K562 (cell line): ENCODE measurements around the gene CHST1. TPM values are rescaled to one million over a fixed set of nuclear protein-coding genes. Genes with fewer than 3 reads are reported as not detected.
A peak's percentile ranks its signal among the peaks of the same experiment; 100 is the strongest.

ENCODE experiments used
- ATAC-seq: fragments of 200-7000 bp; cut with Tn5 transposase; 3 replicates; pipeline ENCODE4 v1.9.1; 2020; ENCODE audit warnings: moderate library complexity
- BruUV-seq: library from RNA; stranded (reverse); fragments of 400-500 nt; replicated peaks from 2 replicates; lab custom pipeline; 2021; lab: Mats Ljungman, UMichigan
- CTCF ChIA-PET: fragments of 300-600 bp; formaldehyde crosslinking; extraction: SDS; loops from one replicate; lab custom pipeline; 2021; ENCODE audit warnings: low intra/inter-chr PET ratio; lab: Yijun Ruan, JAX
- POLR2A ChIA-PET: fragments of 300-600, 350-650 bp; sonication (Branson Sonifier 250); formaldehyde crosslinking; extraction: SDS; loops from one replicate; lab custom pipeline; 2021; ENCODE audit warnings: antibody characterized with exemption, inconsistent platforms; lab: Yijun Ruan, JAX
- DNase-seq, 4 experiments: peaks; one replicate each; pipeline versions ENCODE4 v3.0.0 to v3.0.0-alpha.2; 2011 to 2018; ENCODE audit warnings: low spot score in 3 of 4, mixed read lengths in 3 of 4; ENCODE audit errors: extremely low read depth in 1 of 4
- FAIRE-seq: peaks from 2 replicates; lab custom pipeline; 2011; peaks lifted over from hg19 to GRCh38; lab: Jason Lieb, UNC
- H2AFZ ChIP-seq: 2 replicates; pipeline ENCODE4 v1.6.0; 2011; ENCODE audit warnings: low read depth, low read length, control low read depth, inconsistent platforms
- H3K27ac ChIP-seq: fragments of 200-600 bp; 3 replicates; pipeline ENCODE4 v1.8.0; 2011; ENCODE audit warnings: low read depth, mild to moderate bottlenecking, control low read depth, inconsistent platforms, low read length, moderate library complexity, mixed read lengths; ENCODE audit errors: extremely low read depth
- H3K27me3 ChIP-seq, 2 experiments: fragments of 300-600 bp in 1 of 2; 2 replicates in 1 of 2; 3 replicates in 1 of 2; pipeline versions ENCODE4 v1.6.0 to v1.8.0; 2011; ENCODE audit warnings: inconsistent platforms in 2 of 2, low read length in 2 of 2, mild to moderate bottlenecking in 1 of 2, mixed read lengths in 1 of 2, moderate library complexity in 1 of 2; ENCODE audit not compliant: control insufficient read depth in 2 of 2, insufficient read depth in 2 of 2
- H3K36me3 ChIP-seq: fragments of 300-600 bp; 3 replicates; pipeline ENCODE4 v1.8.0; 2011; ENCODE audit warnings: mild to moderate bottlenecking, low read length, inconsistent platforms; ENCODE audit not compliant: control insufficient read depth, insufficient read depth
- H3K4me1 ChIP-seq, 2 experiments: fragments of 200-600 bp in 1 of 2; replicated peaks in 1 of 2; 2 replicates in 1 of 2; 3 replicates in 1 of 2; pipeline versions ENCODE4 v1.5.1 to v1.8.0; 2011; ENCODE audit warnings: inconsistent platforms in 2 of 2, low read length in 2 of 2, mild to moderate bottlenecking in 1 of 2, mixed read lengths in 1 of 2, moderate library complexity in 1 of 2; ENCODE audit not compliant: control insufficient read depth in 2 of 2, insufficient read depth in 2 of 2
- H3K4me2 ChIP-seq: 2 replicates; pipeline ENCODE4 v1.6.1; 2011; ENCODE audit warnings: low read length, control low read depth, inconsistent platforms, mixed read lengths; ENCODE audit not compliant: insufficient read depth
- H3K4me3 ChIP-seq: fragments of 200-600 bp; sonication (generic), shearing (Covaris generic); 2 replicates; pipeline ENCODE4 v1.5.1; 2016; ENCODE audit warnings: control low read depth, inconsistent platforms
- H3K79me2 ChIP-seq: fragments of 200-600 bp; 3 replicates; pipeline ENCODE4 v1.8.0; 2011; ENCODE audit warnings: low read length, inconsistent platforms; ENCODE audit not compliant: control insufficient read depth, insufficient read depth
- H3K9ac ChIP-seq, 2 experiments: 2 replicates each; pipeline versions ENCODE4 v1.6.0 to v1.6.1; 2011; ENCODE audit warnings: low read depth in 2 of 2, low read length in 2 of 2, control low read depth in 1 of 2, inconsistent platforms in 1 of 2, mild to moderate bottlenecking in 1 of 2, mixed read lengths in 1 of 2; ENCODE audit not compliant: insufficient read depth in 1 of 2
- H3K9me1 ChIP-seq: one replicate; pipeline ENCODE4 v1.6.0; 2011; ENCODE audit warnings: inconsistent platforms, mild to moderate bottlenecking, low read length, moderate library complexity; ENCODE audit not compliant: control insufficient read depth, insufficient read depth
- H3K9me3 ChIP-seq: replicated peaks from 2 replicates; pipeline ENCODE4 v1.5.1; 2011; ENCODE audit warnings: low read depth, low read length, inconsistent platforms; ENCODE audit not compliant: control insufficient read depth, insufficient read depth
- H4K20me1 ChIP-seq: replicated peaks from 2 replicates; pipeline ENCODE4 v1.6.1; 2011; ENCODE audit warnings: low read length, inconsistent platforms, mixed read lengths; ENCODE audit not compliant: control insufficient read depth, insufficient read depth
- CHD2 ChIP-seq: IDR thresholded peaks from 2 replicates; pipeline ENCODE4 v1.6.1; 2011; ENCODE audit warnings: low read depth, low read length
- CXXC5 ChIP-seq: fragments of 250-450 bp; sonication (Bioruptor Pico); IDR thresholded peaks from 2 replicates; pipeline ENCODE4 v1.8.0; 2022; ENCODE audit warnings: inconsistent platforms, mild to moderate bottlenecking, moderate library complexity
- FOS ChIP-seq: IDR thresholded peaks from 3 replicates; pipeline ENCODE4 v1.6.1; 2011; ENCODE audit not compliant: insufficient read length; ENCODE audit errors: extremely low read depth
- KAT8 ChIP-seq: fragments of 450-650 bp; IDR thresholded peaks from 2 replicates; pipeline ENCODE4 v1.6.1; 2016; ENCODE audit warnings: low read depth, mild to moderate bottlenecking
- MBD2 ChIP-seq: sonication (generic); IDR thresholded peaks from 2 replicates; pipeline ENCODE4 v1.6.1; 2016; ENCODE audit warnings: low read depth, borderline replicate concordance
- MTA1 ChIP-seq: fragments of 450-650 bp; IDR thresholded peaks from 2 replicates; pipeline ENCODE4 v1.6.1; 2017; ENCODE audit warnings: borderline replicate concordance
- NUFIP1 ChIP-seq: fragments of 450-650 bp; IDR thresholded peaks from 2 replicates; pipeline ENCODE4 v1.6.1; 2018; ENCODE audit not compliant: partially characterized antibody
- RAD51 ChIP-seq: fragments of 450-650 bp; IDR thresholded peaks from 2 replicates; pipeline ENCODE4 v1.7.1; 2016; ENCODE audit warnings: low read depth, mild to moderate bottlenecking, borderline replicate concordance
- RBM25 ChIP-seq: fragments of 200-400 bp; formaldehyde crosslinking; IDR thresholded peaks from 2 replicates; pipeline ENCODE4 v1.6.1; 2018; ENCODE audit warnings: low read length, low read depth, moderate library complexity; ENCODE audit not compliant: severe bottlenecking
- SIX5 ChIP-seq, 2 experiments: IDR thresholded peaks; 2 replicates each; pipeline ENCODE4 v1.6.1; 2011; ENCODE audit warnings: low read length in 2 of 2, borderline replicate concordance in 1 of 2, low read depth in 1 of 2, mild to moderate bottlenecking in 1 of 2, moderate library complexity in 1 of 2; ENCODE audit not compliant: insufficient read depth in 1 of 2
- TRIM28 ChIP-seq: fragments of 450-650 bp; IDR thresholded peaks from 2 replicates; pipeline ENCODE4 v1.6.1; 2017
- USF1 ChIP-seq: sonication (generic); formaldehyde crosslinking; IDR thresholded peaks from 2 replicates; pipeline ENCODE4 v1.9.0; 2022; ENCODE audit warnings: mild to moderate bottlenecking, missing genetic modification reagents
- YY1 ChIP-seq, 3 experiments: IDR thresholded peaks; 2 replicates each; pipeline ENCODE4 v1.6.1; 2011; ENCODE audit warnings: low read length in 2 of 3, mild to moderate bottlenecking in 2 of 3, moderate library complexity in 2 of 3, borderline replicate concordance in 1 of 3, control low read depth in 1 of 3, low read depth in 1 of 3; ENCODE audit not compliant: insufficient read depth in 3 of 3, insufficient replicate concordance in 2 of 3, control insufficient read depth in 1 of 3, insufficient read length in 1 of 3; ENCODE audit errors: extremely low read depth in 1 of 3
- ZNF274 ChIP-seq: IDR thresholded peaks from 2 replicates; pipeline ENCODE4 v1.6.1; 2011; ENCODE audit warnings: low read depth, mild to moderate bottlenecking, low read length, moderate library complexity, borderline replicate concordance
- ZNF583 ChIP-seq: fragments of 250-450 bp; sonication (Bioruptor Pico); IDR thresholded peaks from 2 replicates; pipeline ENCODE4 v1.4.0; 2020
- WGBS: fragments of 100-300 bp; shearing (Covaris generic); methylation state at CpG from one replicate; pipeline ENCODE4 v1.1.6; 2016; ENCODE audit warnings: low coverage, mixed read lengths; ENCODE audit not compliant: insufficient coverage; ENCODE audit errors: missing lambda C conversion rate; 5-methylcytosine and 5-hydroxymethylcytosine counted together
- in situ Hi-C: fragments of 300-500 bp; cut with MboI; formaldehyde crosslinking; loops from 4 replicates; pipeline ENCODE4 v1.15.0; 2018; ENCODE audit warnings: inconsistent platforms, mixed read lengths
- intact Hi-C: fragments of 100-400 bp; cut with micrococcal nuclease; formaldehyde crosslinking; loops from 2 replicates; pipeline ENCODE4 v1.14.2; 2022
- polyA plus RNA-seq, 8 experiments: library from polyadenylated mRNA; depleted of rRNA in 4 of 8; stranded (reverse) in 5 of 8; unstranded in 3 of 8; fragments of >200 nt; fragmentation: Nextera tagmentation in 2 of 8; fragmentation: Illumina TruSeq in 1 of 8; extraction: Ambion mirVana in 2 of 8; extraction: Trizol in 1 of 8; gene quantifications; 2 replicates each; pipeline versions ENCODE4 v1.2.1 to v1.2.3, GENCODE V29; 2011 to 2014; ENCODE audit warnings: inconsistent platforms in 1 of 8, missing spikeins in 1 of 8
- total RNA-seq, 7 experiments: library from RNA; depleted of rRNA in 6 of 7; stranded (reverse); fragments of >200 nt in 6 of 7; fragmentation: Illumina TruSeq in 2 of 7; extraction: Trizol in 2 of 7; gene quantifications; 2 replicates each; pipeline versions ENCODE4 v1.2.1 to v1.2.3, GENCODE V29; 2011 to 2021; ENCODE audit warnings: low replicate concordance in 1 of 7
- TF ChIP-seq, protein P1 (sequence below): fragments of 250-450 bp; sonication (Bioruptor Pico); IDR thresholded peaks from 2 replicates; pipeline ENCODE4 v1.5.0; 2021
- TF ChIP-seq, protein P2 (sequence below): fragments of 450-650 bp; IDR thresholded peaks from 2 replicates; pipeline ENCODE4 v1.7.0; 2016; ENCODE audit warnings: borderline replicate concordance

CHST1 gene
- total and polyA plus RNA-seq, 9 of the 15 experiments (the other 6 are each of a cell fraction or from before 2014, with no cell fraction given): 0.04 to 0.32 (median 0.18) TPM; not detected in 4

- H3K9me3 ChIP-seq: no peaks in the 10 kb centered on the region
- H2AFZ ChIP-seq: peak overlapping the region; percentile 57; the same call in 1 of the 2 replicates
- H3K27me3 ChIP-seq: peaks cover 0 to 19% of the 10 kb centered on the region in 2 experiments; a peak in 1 of 5 replicates
- no peaks in the 10 kb centered on the region for H4K20me1 ChIP-seq
- H3K4me2 ChIP-seq: no peak overlapping the region
- FAIRE-seq: peak; percentile 89
- no peaks in the 10 kb centered on the region for H3K79me2 ChIP-seq
- peaks cover 0 to 16% of the 10 kb centered on the region in 2 experiments; a peak in 3 of 5 replicates for H3K4me1 ChIP-seq
- intact Hi-C loops: no loop called here
- ChIA-PET POLR2A (no interaction called here), CTCF (no interaction called here)
- no peak overlapping the region for H3K9ac ChIP-seq
- no TSS peak for BruUV-seq
- in situ Hi-C loops: no loop called here
- H3K36me3 ChIP-seq: no peaks in the 10 kb centered on the region
- no peak overlapping the region for H3K27ac ChIP-seq
- H3K4me3 ChIP-seq: no peak overlapping the region
- DNase-seq: peak in 2 of 4 experiments; percentile 29 to 59
- WGBS: 40% methylated on average over 1 of the region's 1 CpG
- peak; percentile 97 for ATAC-seq
- no peaks in the 10 kb centered on the region for H3K9me1 ChIP-seq
- TF ChIP-seq, protein P1, sequence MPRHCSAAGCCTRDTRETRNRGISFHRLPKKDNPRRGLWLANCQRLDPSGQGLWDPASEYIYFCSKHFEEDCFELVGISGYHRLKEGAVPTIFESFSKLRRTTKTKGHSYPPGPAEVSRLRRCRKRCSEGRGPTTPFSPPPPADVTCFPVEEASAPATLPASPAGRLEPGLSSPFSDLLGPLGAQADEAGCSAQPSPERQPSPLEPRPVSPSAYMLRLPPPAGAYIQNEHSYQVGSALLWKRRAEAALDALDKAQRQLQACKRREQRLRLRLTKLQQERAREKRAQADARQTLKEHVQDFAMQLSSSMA (CRISPR knock-in tag): no peak
- TF ChIP-seq, protein P2, sequence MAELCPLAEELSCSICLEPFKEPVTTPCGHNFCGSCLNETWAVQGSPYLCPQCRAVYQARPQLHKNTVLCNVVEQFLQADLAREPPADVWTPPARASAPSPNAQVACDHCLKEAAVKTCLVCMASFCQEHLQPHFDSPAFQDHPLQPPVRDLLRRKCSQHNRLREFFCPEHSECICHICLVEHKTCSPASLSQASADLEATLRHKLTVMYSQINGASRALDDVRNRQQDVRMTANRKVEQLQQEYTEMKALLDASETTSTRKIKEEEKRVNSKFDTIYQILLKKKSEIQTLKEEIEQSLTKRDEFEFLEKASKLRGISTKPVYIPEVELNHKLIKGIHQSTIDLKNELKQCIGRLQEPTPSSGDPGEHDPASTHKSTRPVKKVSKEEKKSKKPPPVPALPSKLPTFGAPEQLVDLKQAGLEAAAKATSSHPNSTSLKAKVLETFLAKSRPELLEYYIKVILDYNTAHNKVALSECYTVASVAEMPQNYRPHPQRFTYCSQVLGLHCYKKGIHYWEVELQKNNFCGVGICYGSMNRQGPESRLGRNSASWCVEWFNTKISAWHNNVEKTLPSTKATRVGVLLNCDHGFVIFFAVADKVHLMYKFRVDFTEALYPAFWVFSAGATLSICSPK: no peak
- TF ChIP-seq RBM25: peak; percentile 87
- no peak for TF ChIP-seq TRIM28
- no peak for TF ChIP-seq ZNF583 (CRISPR knock-in tag)
- peak; percentile 39; the same call in 1 of the 2 replicates for TF ChIP-seq MBD2
- peak; percentile 54 to 92 (median 79) for TF ChIP-seq YY1 (IDR thresholded peaks at IDR 0.05; ENCODE audit: borderline replicate concordance in 1 of 3, control insufficient read depth in 1 of 3, extremely low read depth in 1 of 3, insufficient read depth in 3 of 3, insufficient read length in 1 of 3, insufficient replicate concordance in 2 of 3, low read depth in 1 of 3, low read length in 2 of 3)
- peak; percentile 73 to 81 for TF ChIP-seq SIX5 (IDR thresholded peaks at IDR 0.05; ENCODE audit: borderline replicate concordance in 1 of 2, insufficient read depth in 1 of 2, low read depth in 1 of 2, low read length in 2 of 2)
- TF ChIP-seq USF1 (CRISPR knock-in tag): peak; percentile 96
- no peak for TF ChIP-seq KAT8
- TF ChIP-seq NUFIP1: no peak
- no peak for TF ChIP-seq CXXC5 (CRISPR knock-in tag)
- peak; percentile 90 for TF ChIP-seq RAD51
- TF ChIP-seq CHD2: peak; percentile 35; the same call in 1 of the 2 replicates
- peak; percentile 74 for TF ChIP-seq FOS
- TF ChIP-seq MTA1: no peak
- TF ChIP-seq ZNF274: no peak
These were observed 19.0 kb downstream of the CHST1 start for GRCh38 chr11:45646275-45646927.
